GM12891 (cell line): Measurements from ENCODE around the gene BAK1.
A peak's percentile ranks its signal among the peaks of the same experiment; 100 is the strongest.
"Not testable (repeated sequence)": the region's sequence is repeated elsewhere in the genome, so short reads cannot be mapped to it uniquely, and the experiment has no call there.

Experiments
- DNase-seq: peaks from one replicate; pipeline ENCODE4 v3.0.0; 2011; ENCODE audit warnings: low spot score; ENCODE audit not compliant: insufficient read length
- FAIRE-seq: peaks from 2 replicates; lab custom pipeline; 2011; peaks lifted over from hg19 to GRCh38; lab: Jason Lieb, UNC
- PAX5 ChIP-seq: IDR thresholded peaks from 2 replicates; pipeline ENCODE4 v1.6.1; 2011; ENCODE audit warnings: low read length, moderate library complexity, mild to moderate bottlenecking; ENCODE audit not compliant: insufficient read depth, severe bottlenecking
- POLR2A ChIP-seq: IDR thresholded peaks from 2 replicates; pipeline ENCODE4 v1.6.1; 2011; ENCODE audit warnings: low read depth, low read length, control low read depth
- POLR2AphosphoS5 ChIP-seq: IDR thresholded peaks from 2 replicates; pipeline ENCODE4 v1.6.1; 2011; ENCODE audit warnings: low read depth, low read length, control low read depth
- POU2F2 ChIP-seq: IDR thresholded peaks from 2 replicates; pipeline ENCODE4 v1.6.1; 2011; ENCODE audit warnings: low read depth, mild to moderate bottlenecking, control low read depth, low read length, moderate library complexity
- SPI1 ChIP-seq: IDR thresholded peaks from 2 replicates; pipeline ENCODE4 v1.6.1; 2011; ENCODE audit warnings: low read depth, low read length, control low read depth
- TAF1 ChIP-seq: IDR thresholded peaks from 2 replicates; pipeline ENCODE4 v1.6.1; 2011; ENCODE audit warnings: low read depth, low read length, control low read depth

Gene BAK1

DNA sequence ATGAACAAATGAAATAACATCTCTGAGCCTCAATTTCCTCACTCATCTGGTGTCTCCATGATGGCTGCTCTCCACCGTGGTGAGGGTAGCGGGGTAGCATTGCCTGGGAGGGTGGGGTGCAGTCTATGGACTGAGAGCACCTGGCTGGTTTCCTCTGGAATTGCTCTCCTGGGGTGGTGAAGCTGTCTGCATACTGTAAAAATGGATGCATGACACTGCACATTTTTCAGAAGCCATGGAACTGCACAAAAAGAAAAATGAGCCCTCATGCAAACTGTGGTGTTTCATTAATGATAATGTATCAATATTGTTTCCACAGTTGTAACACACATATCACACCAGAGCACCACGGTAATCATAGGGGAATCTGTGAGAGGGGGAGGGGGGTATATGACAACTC is 28.9 kb upstream of the BAK1 start:
- FAIRE-seq: no peak
- no peak for DNase-seq
- no peak for TF ChIP-seq TAF1

DNA sequence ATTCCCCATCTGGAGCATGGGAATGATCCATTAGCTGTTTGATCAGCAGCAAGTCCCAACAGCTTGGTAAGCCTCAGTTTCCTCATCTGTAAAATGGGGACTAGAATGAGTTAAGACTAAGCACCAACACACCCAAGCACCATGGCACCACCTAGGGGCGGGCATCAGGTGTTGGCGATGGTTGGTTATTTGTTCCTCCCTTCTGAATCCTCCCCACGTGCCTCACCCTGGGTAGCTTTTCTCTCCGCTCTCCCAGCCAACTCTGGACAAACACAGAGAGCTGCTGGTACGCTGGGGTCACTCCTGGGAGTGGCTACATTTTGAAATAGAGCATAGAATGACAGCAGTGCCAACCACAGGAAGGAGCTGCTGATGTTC is 27.7 kb upstream of the BAK1 start:
- TF ChIP-seq POLR2A: no peak
- no peak for TF ChIP-seq TAF1
- TF ChIP-seq POU2F2: no peak
- TF ChIP-seq SPI1: no peak
- no peak for TF ChIP-seq PAX5
- TF ChIP-seq POLR2AphosphoS5: no peak
- peak; percentile 82 for FAIRE-seq
- no peak for DNase-seq

DNA sequence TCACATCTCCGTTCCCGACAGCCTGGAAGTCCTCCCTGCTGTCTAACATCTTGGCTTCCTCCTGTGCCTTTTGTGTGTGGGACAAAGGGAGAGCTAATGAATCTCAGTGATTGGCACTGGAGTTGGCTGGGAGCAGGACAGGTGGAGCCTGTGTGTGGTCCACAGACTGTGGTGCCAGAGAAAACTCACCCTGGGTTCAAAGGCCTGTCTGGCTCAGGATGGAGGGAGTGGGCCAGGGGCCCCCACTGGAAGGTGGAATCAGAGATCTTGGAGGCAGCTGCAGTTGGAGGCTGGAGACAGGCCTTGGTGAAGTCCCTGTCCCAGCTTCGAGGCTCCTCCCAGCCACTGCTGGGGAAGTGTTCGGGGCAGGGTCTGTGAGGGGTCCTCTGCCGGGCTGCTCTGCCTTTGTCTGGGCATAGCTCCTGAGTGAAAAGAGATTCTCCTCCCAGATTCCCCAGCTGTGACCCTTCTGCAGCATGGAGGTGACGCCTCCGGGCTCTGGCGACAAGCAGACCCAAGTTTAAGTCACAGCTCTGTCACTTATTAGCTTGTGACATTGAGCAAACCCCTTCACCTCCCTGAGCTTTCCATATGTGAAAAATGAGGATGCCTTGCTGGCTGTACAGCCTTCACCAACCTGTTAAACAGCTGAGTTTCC is 27.2 kb upstream of the BAK1 start:
- FAIRE-seq: no peak
- no peak for TF ChIP-seq PAX5
- TF ChIP-seq POLR2A: no peak
- TF ChIP-seq SPI1: no peak
- no peak for TF ChIP-seq TAF1
- no peak for TF ChIP-seq POLR2AphosphoS5
- no peak for TF ChIP-seq POU2F2

DNA sequence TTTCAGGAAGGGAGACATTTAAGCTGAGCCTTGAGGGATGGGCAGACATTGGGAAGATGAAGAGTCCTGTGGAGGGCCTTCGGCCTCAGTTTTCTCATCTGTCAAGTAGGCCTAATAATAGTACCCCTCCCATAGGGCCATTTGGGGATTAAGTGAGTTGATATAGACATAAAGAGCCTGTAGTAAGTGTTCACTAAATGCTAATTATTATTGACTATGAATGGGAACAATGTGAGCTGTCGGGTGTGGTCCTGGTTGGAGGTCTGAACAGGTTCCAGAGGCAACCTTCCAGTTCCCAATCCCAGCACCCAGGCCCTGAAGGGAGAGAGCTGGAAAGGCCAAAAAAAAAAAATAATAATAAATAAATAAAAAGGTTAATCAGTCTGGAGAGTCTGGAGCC is 26.6 kb upstream of the BAK1 start:
- FAIRE-seq: no peak
- TF ChIP-seq SPI1: no peak
- no peak for TF ChIP-seq PAX5
- TF ChIP-seq POU2F2: no peak
- no peak for TF ChIP-seq POLR2AphosphoS5
- no peak for TF ChIP-seq POLR2A
- no peak for TF ChIP-seq TAF1
- no peak for DNase-seq

More for the DNA sequence above, 27.2 kb upstream of the BAK1 start:
- DNase-seq: no peak

DNA sequence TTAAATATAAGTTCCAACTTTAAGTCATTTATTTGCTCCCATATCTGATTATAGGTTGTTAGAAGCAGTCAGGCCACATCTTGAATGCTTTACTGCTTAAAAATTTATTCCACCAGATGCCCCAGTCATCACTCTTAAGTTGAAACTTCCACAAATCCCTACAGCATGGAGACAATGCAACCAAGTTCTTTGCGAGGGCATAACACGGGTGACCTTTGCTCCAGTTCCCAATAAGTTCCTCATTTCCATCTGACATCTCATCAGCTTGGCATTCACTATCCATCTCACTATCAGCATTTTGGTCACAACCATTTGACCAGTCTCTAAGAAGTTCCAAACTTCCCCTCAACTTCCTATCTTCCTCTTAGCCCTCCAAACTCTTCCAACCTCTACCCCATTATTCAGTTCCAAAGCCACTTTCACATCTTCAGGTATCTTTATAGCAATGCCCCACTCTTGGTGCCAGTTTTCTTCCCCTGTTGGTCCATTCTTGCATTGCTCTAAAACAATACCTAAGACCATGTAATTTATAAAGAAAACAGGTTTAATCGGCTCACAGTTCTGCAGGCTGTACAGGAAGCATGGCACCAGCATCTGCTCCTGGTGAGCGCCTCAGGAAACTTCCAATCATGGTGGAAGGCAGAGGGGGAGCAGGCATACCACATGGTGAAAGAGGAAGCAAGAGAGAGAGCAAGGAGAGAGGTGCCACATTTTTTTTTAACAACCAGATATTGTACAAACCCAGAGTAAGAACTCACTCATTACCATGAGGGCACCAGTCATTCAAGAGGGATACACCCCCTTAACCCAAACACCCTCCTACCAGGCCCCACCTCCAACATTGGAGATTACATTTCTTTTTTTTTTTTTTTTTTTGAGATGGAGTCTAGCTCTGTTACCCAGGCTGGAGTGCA is 25.1 kb upstream of the BAK1 start:
- FAIRE-seq (no peak), DNase-seq (no peak)
- TF ChIP-seq PAX5 (no peak), POLR2AphosphoS5 (no peak)

DNA sequence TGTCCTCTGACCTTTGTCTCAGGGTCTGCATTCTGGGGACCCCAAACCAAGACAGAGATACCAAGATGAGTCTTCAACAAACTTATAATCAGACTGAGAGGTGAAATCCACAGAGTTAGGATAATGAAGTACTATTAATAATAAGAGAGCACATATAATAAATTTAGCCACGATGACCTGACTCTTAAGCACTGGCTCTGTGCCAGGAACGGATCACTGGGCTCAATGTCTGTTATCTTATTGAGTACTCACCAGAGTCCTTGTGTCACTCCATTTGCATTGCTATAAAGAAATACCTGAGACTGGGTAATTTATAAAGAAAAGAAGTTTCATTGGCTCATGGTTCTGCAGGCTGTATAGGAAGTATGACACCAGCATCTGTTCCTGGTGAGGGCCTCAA is 22.1 kb upstream of the BAK1 start:
- FAIRE-seq (no peak), DNase-seq (no peak)
- no peak for TF ChIP-seq POLR2AphosphoS5
- no peak for TF ChIP-seq TAF1
- TF ChIP-seq POLR2A: no peak
- TF ChIP-seq SPI1: no peak
- TF ChIP-seq PAX5: no peak
- no peak for TF ChIP-seq POU2F2

DNA sequence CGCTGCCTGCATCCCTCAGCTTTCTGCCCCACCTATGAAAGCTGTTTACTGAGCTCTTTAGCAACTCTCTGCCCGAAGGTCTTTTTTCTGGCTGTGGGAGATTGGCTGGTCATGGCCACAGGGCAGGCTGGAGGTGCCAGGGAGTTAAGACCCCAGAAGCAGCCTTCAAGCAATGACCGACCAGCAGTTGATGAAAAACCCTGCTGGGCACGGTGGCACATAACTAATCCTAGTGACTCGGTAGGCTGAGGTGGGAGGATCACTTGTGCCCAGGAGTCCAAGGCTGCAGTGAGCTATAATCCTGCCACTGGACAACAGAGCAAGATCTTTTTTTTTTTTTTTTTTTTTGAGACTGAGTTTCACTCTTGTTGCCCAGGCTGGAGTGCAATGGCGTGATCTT is 20.7 kb upstream of the BAK1 start:
- no peak for FAIRE-seq
- no peak for TF ChIP-seq POLR2AphosphoS5
- TF ChIP-seq POU2F2: no peak
- TF ChIP-seq PAX5: no peak
- TF ChIP-seq POLR2A: no peak
- no peak for TF ChIP-seq TAF1
- TF ChIP-seq SPI1: no peak
- no peak for DNase-seq

DNA sequence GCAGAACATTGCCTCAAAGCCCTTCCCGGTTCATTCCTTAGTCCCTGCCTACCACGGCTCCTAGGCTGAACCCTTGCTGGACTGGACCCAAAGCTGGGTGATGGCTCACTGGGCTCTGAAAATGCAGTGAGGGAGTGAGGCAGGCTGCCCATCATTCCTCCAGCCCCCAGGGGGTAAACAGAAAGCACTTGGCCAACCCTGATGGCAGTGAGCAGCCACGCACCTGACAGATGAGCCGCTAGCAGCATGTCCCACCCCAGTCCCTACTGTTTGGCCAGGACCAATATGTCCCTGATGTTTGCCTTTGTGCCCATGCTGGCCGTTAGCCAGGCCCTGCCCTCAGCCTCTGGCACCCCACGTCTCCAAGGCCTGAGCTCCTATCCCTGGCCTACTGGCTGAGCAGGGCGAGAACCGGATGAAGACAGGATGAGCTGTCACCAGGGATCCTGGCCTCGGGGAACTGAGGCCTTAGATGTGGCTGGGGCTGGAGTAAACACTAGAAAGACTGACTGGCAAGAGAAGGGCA is 19.4 kb upstream of the BAK1 start:
- TF ChIP-seq TAF1 (no peak), SPI1 (no peak), POLR2AphosphoS5 (no peak), PAX5 (no peak), POU2F2 (no peak), POLR2A (no peak)
- DNase-seq (no peak), FAIRE-seq (no peak)

DNA sequence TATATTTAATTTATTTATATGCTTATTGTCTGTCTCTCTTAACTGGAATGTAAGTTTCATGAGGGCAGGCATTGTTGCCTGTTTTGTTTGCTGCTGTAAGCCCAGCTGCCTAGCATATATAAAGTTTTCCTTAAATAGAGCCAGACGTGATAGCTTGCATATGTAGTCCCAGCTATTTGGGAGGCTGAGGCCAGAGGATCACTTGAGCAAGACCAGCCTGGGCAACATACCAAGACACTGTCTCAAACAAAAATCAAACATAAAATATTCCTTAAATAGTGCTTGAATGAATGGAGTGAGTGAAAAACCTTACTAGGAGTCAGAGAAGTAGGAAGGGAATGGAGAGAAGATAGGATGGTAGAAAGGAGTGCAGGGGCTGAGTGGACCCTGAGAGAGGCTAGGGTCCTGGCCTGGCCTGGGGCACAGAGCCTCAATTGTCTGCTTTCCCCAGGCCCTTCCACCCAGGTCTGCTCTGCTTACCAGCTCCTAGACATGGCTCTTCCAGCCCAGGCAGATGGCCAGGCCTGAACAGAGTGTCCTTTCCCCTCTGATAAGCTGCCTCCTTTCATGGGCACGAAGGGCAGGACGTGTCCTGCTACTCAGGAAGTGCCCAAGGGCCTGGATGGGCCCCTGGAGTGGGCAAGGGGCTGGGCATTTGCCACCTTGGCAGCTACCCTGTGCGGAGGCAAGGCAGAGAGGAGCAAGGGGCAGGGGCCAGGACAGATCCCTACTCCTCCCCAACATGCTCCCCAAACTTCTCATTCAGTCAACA is 17.7 kb upstream of the BAK1 start:
- DNase-seq (no peak), FAIRE-seq (no peak)
- TF ChIP-seq POU2F2 (no peak), POLR2A (no peak), PAX5 (no peak), TAF1 (no peak), SPI1 (no peak), POLR2AphosphoS5 (no peak)

DNA sequence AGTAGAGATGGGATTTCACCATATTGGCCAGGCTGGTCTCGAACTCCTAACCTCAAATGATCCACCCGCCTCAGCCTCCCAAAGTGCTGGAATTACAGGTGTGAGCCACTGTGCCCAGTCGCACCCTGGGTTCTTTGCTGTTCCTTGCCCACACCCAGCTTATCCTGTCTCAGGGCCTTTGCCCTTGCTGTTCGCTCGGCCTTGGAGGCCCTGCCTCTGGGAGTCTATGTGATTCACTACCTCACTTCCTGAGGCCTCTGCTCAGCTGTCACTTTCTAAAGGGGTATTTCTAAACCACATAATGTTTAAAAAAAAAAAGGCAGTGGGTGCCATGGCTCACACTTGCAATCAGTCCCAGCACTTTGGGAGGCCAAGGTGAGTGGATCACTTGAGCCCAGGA is 16.8 kb upstream of the BAK1 start:
- not testable (repeated sequence) for DNase-seq, FAIRE-seq
